ENCODE measurements around the gene GJA9.

GJA9 gene

GRCh38 chr1:38860454-38860795 is 21.0 kb downstream of the GJA9 start:
- H3K4me1 ChIP-seq (ENCODE audit: control insufficient read depth in 1 of 2, insufficient read depth in 1 of 2, low read depth in 1 of 2, low read length in 1 of 2) = peaks cover 34 to 37% of the 10 kb centered on the region in 2 experiments
- H3K27me3 ChIP-seq = no peaks in the 10 kb centered on the region
- TF ChIP-seq CTCF (IDR thresholded peaks at IDR 0.05) = no peak
- peak overlapping the region; percentile 68 to 95 for H3K4me3 ChIP-seq (ENCODE audit: low read depth in 1 of 2, low read length in 1 of 2)
- peaks cover 45% of the 10 kb centered on the region for H3K36me3 ChIP-seq
- peak overlapping the region; percentile 93 for H3K27ac ChIP-seq
- no peaks in the 10 kb centered on the region for H3K9me3 ChIP-seq

DNA sequence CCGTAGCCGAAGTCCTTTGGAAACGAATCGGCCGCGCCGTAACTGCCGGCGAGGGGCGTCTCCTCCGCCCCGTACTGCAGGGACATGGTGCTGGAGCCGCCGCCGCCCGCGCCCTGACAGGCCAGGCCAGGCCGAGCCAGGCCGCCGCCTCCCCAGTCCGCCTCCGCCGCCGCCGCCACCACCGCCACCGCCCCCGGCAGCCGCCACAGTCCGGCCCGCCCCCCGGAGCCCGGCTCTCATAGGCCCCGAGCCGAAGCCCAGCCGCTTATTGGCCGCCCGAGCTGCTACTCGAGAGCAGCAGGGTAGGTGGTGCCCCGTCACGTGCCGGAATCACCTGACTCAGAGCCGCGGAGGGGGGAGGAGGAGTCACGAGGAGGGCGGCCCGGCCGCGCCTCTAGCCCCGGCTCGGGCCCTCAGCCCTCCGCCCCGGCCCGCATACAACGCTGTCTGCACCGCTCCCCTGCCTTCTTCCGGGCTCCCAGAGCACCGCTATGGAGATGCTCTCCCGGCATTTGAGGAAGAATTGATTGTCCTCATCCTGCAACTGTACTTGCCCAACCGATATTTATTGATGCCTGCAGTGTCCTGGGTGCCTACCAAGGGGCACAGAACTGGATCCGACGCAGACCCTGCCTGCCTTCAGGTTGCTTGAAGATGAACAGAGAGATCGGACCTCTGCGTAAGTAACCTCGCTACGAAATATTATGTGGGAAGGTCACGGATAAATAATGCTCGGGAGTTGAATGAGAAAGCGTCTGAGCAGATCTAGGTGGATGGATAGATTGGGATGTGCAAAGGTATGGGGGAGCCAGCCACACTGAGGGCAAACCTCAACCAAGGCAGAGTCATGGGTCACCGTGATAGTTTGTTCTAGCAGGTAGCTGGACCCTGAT is 21.6 kb downstream of the GJA9 start, which contains the start of gene RRAGC:
Gene RRAGC, minus strand, starts transcription at position 212 of the 893 bp plus-strand sequence. Its CDS starts 126 bp downstream, at position 86.
- no peaks in the 10 kb centered on the region for H3K27me3 ChIP-seq
- H3K36me3 ChIP-seq = peaks cover 45% of the 10 kb centered on the region
- H3K4me1 ChIP-seq (ENCODE audit: control insufficient read depth in 1 of 2, insufficient read depth in 1 of 2, low read depth in 1 of 2, low read length in 1 of 2) = peaks cover 34 to 37% of the 10 kb centered on the region in 2 experiments
- no peaks in the 10 kb centered on the region for H3K9me3 ChIP-seq
- peak within 1 kb of the TSS; percentile 68 to 95 for H3K4me3 ChIP-seq (ENCODE audit: low read depth in 1 of 2, low read length in 1 of 2)
- TF ChIP-seq CTCF (IDR thresholded peaks at IDR 0.05) = no peak
- peak within 1 kb of the TSS; percentile 93 for H3K27ac ChIP-seq

- Histone ChIP-seq H3K36me3 (peaks cover 45% of the 10 kb centered on the region), H3K4me3 (ENCODE audit: low read depth in 1 of 2, low read length in 1 of 2) (peak overlapping the region; percentile 68 to 95), H3K27ac (peak overlapping the region; percentile 93), H3K4me1 (ENCODE audit: control insufficient read depth in 1 of 2, insufficient read depth in 1 of 2, low read depth in 1 of 2, low read length in 1 of 2) (peaks cover 34 to 37% of the 10 kb centered on the region in 2 experiments), H3K9me3 (no peaks in the 10 kb centered on the region), H3K27me3 (no peaks in the 10 kb centered on the region)
- TF ChIP-seq CTCF (IDR thresholded peaks at IDR 0.05) = no peak
These were observed 22.4 kb downstream of the GJA9 start for GRCh38 chr1:38858833-38859560.

GRCh38 chr1:38852780-38853179 is 28.6 kb downstream of the GJA9 start:
- Histone ChIP-seq H3K27ac (peak overlapping the region; percentile 21), H3K4me3 (ENCODE audit: low read depth in 1 of 2, low read length in 1 of 2) (no peak overlapping the region), H3K4me1 (ENCODE audit: control insufficient read depth in 1 of 2, insufficient read depth in 1 of 2, low read depth in 1 of 2, low read length in 1 of 2) (peaks cover 39 to 44% of the 10 kb centered on the region in 2 experiments), H3K27me3 (no peaks in the 10 kb centered on the region), H3K9me3 (no peaks in the 10 kb centered on the region), H3K36me3 (peaks cover 60% of the 10 kb centered on the region)
- no peak for TF ChIP-seq CTCF (IDR thresholded peaks at IDR 0.05)

- Histone ChIP-seq H3K36me3 (peaks cover 44% of the 10 kb centered on the region), H3K4me3 (ENCODE audit: low read depth in 1 of 2, low read length in 1 of 2) (peak overlapping the region; percentile 30 to 41), H3K4me1 (ENCODE audit: control insufficient read depth in 1 of 2, insufficient read depth in 1 of 2, low read depth in 1 of 2, low read length in 1 of 2) (peaks cover 57 to 61% of the 10 kb centered on the region in 2 experiments), H3K9me3 (no peaks in the 10 kb centered on the region), H3K27me3 (no peaks in the 10 kb centered on the region), H3K27ac (peak overlapping the region; percentile 84)
- TF ChIP-seq CTCF (IDR thresholded peaks at IDR 0.05) = no peak
These were observed 33.3 kb downstream of the GJA9 start for GRCh38 chr1:38848071-38848470.

Data from neutrophil (primary cell).